Testis (tissue), 3 donors: ENCODE data around the gene COA3. TPM values are rescaled to one million over a fixed set of nuclear protein-coding genes. Genes with fewer than 3 reads are reported as not detected.

Experiments
- DNase-seq: peaks from one replicate; pipeline ENCODE4 v3.0.0-alpha.2; 2019
- H3K27ac ChIP-seq, 2 donors: fragments of 200-600 bp; sonication (generic); one replicate each; pipeline ENCODE4 v1.5.1; 2019
- H3K27me3 ChIP-seq: fragments of 200-600 bp; sonication (generic); one replicate; pipeline ENCODE4 v1.5.1; 2019
- H3K36me3 ChIP-seq: fragments of 200-600 bp; sonication (generic); one replicate; pipeline ENCODE4 v1.5.1; 2017; ENCODE audit warnings: low read depth; ENCODE audit errors: missing control alignments
- H3K4me1 ChIP-seq: fragments of 200-600 bp; sonication (generic); one replicate; pipeline ENCODE4 v1.5.1; 2019
- H3K4me3 ChIP-seq, 2 donors: fragments of 200-600 bp; sonication (generic); one replicate each; pipeline ENCODE4 v1.5.1; 2017 to 2019
- H3K9me3 ChIP-seq: fragments of 200-600 bp; sonication (generic); one replicate; pipeline ENCODE4 v1.5.1; 2017
- POLR2A ChIP-seq: fragments of 450-650 bp; IDR thresholded peaks from one replicate; pipeline ENCODE4 v1.6.1; 2017; ENCODE audit warnings: antibody characterized with exemption, mild to moderate bottlenecking, moderate library complexity
- WGBS, 2 donors: methylation state at CpG; one replicate each; pipeline ENCODE4 v1.1.5; 2018; 5-methylcytosine and 5-hydroxymethylcytosine counted together
- intact Hi-C: fragments of 100-400 bp; cut with DNase I; formaldehyde crosslinking; loops from one replicate; pipeline ENCODE4 v1.15.1; 2023; ENCODE audit warnings: low total_unique reads
- polyA plus RNA-seq: library from polyadenylated mRNA; stranded (reverse); fragments of 350-450 nt; fragmentation: Illumina TruSeq; extraction: RNeasy Lipid Tissue Mini Kit (QIAGEN cat#74804); gene quantifications from one replicate; pipeline ENCODE4 v1.2.3, GENCODE V29; 2014; ENCODE audit warnings: low read depth, low replicate concordance; ENCODE audit not compliant: insufficient read depth
- total RNA-seq, 2 donors: library from RNA; depleted of rRNA; stranded (reverse); fragments of >200 nt; gene quantifications; one replicate each; pipeline ENCODE4 v1.2.3, GENCODE V29; 2016
- TF ChIP-seq, protein P1 (sequence below), 3 experiments: fragments of 450-650 bp in 2 of 3; fragments of 200-600 bp in 1 of 3; sonication (generic) in 1 of 3; IDR thresholded peaks; one replicate each; pipeline ENCODE4 v1.5.1; 2016 to 2019; ENCODE audit warnings: antibody characterized with exemption in 3 of 3, mild to moderate bottlenecking in 2 of 3, moderate library complexity in 1 of 3

Gene COA3
- total and polyA plus RNA-seq, 3 donors from 2014 or later = 43.0 to 52.7 (median 49.2) TPM

DNA sequence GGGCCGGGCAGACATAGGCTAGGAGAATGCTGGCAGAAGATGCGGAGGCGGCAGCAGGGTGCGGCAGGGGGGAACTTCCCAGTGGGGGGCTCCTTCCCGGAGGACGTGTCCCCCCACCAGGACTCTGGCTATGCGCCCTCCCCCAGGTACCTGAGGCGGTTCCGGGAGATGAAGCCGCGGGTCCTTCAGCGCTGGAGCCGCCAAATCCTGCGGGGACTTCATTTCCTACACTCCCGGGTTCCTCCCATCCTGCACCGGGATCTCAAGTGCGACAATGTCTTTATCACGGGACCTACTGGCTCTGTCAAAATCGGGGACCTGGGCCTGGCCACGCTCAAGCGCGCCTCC is 14.7 kb downstream of the COA3 start:
- DNase-seq = no peak
- H3K27me3 ChIP-seq = no peaks in the 10 kb centered on the region
- H3K27ac ChIP-seq = no peak overlapping the region
- WGBS, 2 donors = 8 to 23% methylated on average over 22 of the region's 22 CpGs
- H3K9me3 ChIP-seq = no peaks in the 10 kb centered on the region
- TF ChIP-seq, protein P1, sequence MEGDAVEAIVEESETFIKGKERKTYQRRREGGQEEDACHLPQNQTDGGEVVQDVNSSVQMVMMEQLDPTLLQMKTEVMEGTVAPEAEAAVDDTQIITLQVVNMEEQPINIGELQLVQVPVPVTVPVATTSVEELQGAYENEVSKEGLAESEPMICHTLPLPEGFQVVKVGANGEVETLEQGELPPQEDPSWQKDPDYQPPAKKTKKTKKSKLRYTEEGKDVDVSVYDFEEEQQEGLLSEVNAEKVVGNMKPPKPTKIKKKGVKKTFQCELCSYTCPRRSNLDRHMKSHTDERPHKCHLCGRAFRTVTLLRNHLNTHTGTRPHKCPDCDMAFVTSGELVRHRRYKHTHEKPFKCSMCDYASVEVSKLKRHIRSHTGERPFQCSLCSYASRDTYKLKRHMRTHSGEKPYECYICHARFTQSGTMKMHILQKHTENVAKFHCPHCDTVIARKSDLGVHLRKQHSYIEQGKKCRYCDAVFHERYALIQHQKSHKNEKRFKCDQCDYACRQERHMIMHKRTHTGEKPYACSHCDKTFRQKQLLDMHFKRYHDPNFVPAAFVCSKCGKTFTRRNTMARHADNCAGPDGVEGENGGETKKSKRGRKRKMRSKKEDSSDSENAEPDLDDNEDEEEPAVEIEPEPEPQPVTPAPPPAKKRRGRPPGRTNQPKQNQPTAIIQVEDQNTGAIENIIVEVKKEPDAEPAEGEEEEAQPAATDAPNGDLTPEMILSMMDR (IDR thresholded peaks at IDR 0.05) = no peak
- TF ChIP-seq POLR2A = no peak
- no peaks in the 10 kb centered on the region for H3K4me1 ChIP-seq
- no peak overlapping the region for H3K4me3 ChIP-seq
- intact Hi-C loops = no loop called here
- no peaks in the 10 kb centered on the region for H3K36me3 ChIP-seq

DNA sequence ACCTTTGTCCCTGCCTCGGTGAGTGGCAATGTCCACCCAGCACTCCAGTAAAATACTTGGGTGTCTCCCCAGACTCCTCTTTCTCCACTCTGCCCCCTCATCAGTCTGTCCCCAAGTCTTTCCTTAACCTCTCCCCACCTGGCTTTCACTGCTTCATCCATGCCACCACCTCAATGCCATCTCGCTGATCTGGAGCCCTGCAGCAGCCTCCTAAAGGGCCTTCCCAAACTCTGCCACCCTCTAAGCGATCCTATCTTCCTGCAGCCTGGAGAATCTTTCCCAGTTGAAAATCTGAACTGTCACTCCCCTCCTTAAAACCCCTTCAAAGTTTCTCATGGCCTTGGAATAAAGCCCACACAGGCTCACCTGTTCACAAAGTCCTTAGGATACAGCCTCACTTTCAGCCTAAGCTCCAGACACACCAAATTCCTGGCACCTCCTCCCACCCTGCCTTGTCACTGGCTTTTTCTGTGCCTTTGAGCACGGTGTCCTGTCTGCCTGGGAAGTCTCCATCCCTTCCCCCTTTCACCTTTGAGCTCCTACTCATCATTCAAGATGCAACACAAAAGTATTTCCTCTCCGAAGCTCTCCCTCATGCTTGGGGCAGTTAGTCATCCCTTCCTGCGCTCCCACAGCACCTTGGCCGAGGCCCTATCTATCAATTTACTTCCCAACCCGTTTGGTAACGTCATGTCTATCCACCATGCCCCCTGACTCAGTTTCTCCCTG is 15.3 kb downstream of the COA3 start:
- no peaks in the 10 kb centered on the region for H3K4me1 ChIP-seq
- intact Hi-C loops = no loop called here

DNA sequence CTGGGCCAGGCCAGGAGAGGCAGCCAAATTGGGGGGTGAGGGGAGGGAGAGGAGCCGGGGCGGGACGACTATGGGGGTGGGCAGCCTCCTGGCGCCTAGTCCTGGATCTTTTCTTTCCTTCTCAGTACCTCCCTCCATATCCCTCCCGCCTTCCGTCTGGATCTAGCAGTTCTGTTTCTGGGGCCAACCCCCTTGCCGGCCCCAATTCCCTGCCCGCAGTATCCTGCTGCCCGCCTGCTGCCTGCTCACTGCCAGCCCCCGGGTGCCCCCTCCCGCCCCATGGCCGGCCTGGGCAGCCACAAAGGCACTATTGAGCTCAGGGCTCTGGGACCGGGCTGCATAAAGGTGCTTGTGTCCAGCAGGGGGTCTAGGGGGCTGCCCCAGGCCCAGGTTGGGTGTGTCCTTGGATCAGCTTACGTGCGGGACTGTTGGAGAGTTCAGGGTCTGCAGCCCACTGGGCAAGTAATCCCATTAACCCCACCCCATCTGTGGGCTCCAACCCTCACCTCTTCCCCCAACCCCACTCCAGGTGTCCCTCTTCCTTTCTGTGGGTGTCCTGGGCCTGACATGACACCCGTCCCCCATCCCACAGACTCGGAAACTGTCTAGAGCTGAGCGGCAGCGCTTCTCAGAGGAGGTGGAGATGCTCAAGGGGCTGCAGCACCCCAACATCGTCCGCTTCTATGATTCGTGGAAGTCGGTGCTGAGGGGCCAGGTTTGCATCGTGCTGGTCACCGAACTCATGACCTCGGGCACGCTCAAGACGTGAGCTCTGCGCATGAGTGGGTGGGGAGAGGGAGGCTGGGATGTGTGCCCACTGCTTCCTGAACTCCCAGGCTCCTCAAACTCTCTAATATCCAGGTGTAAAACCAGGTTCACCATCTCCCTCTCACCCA is 16.1 kb downstream of the COA3 start:
- 58 to 60% methylated on average over 21 to 29 of the region's 29 CpGs for WGBS, 2 donors

More for the DNA sequence above, 15.3 kb downstream of the COA3 start:
- no peak for DNase-seq
- TF ChIP-seq, protein P1 (IDR thresholded peaks at IDR 0.05) = no peak
- TF ChIP-seq POLR2A = no peak
- no peaks in the 10 kb centered on the region for H3K9me3 ChIP-seq
- H3K36me3 ChIP-seq = no peaks in the 10 kb centered on the region
- 34 to 49% methylated on average over 9 of the region's 9 CpGs for WGBS, 2 donors
- H3K27ac ChIP-seq = no peak overlapping the region
- H3K27me3 ChIP-seq = no peaks in the 10 kb centered on the region
- no peak overlapping the region for H3K4me3 ChIP-seq

DNA sequence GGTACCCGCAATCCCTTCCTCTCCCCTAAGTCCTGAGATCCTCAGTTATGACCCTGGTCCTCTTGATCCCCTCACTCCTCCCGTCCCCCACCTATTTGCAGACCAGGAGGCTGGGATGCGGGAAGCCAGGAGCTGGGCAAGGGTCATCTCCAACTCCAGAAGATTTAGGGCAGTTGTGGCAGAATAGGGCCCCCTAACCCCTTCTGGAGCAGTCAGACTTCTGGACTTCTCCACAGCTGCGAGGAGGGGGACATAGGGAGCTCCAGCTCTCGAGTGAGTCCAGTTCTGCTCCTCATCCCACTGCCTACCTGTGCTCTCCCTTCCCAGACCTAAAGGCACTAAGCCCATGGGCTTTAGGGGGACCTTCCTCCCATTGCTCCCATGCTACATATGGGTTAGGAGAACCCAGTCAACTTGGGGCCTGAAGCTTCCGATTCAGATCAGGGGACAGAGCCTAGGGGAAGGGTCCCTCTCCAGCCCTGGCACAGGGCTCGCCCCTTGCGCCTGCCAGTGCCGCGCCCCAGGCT is 16.8 kb downstream of the COA3 start:
- Histone ChIP-seq H3K27ac (no peak overlapping the region), H3K9me3 (no peaks in the 10 kb centered on the region), H3K4me1 (no peaks in the 10 kb centered on the region), H3K27me3 (no peaks in the 10 kb centered on the region), H3K36me3 (no peaks in the 10 kb centered on the region), H3K4me3 (no peak overlapping the region)
- TF ChIP-seq, protein P1 (IDR thresholded peaks at IDR 0.05) = no peak
- no peak for TF ChIP-seq POLR2A
- DNase-seq = no peak
- WGBS, 2 donors = 53 to 57% methylated on average over 4 to 10 of the region's 10 CpGs
- intact Hi-C loops = no loop called here

More for the DNA sequence above, 16.1 kb downstream of the COA3 start:
- DNase-seq = no peak
- Histone ChIP-seq H3K36me3 (no peaks in the 10 kb centered on the region), H3K4me3 (no peak overlapping the region), H3K27me3 (no peaks in the 10 kb centered on the region), H3K4me1 (no peaks in the 10 kb centered on the region), H3K9me3 (no peaks in the 10 kb centered on the region), H3K27ac (no peak overlapping the region)
- TF ChIP-seq POLR2A = no peak
- TF ChIP-seq, protein P1 (IDR thresholded peaks at IDR 0.05) = no peak
- intact Hi-C loops = no loop called here
